Stimulated activated CD8-positive, alpha-beta memory T cell treated with anti-CD3 and anti-CD28 coated beads, Interleukin-2, amount 100 ng/mL, for 48 hours (primary cell): Measurements from ENCODE around the gene DENND6B.

ENCODE experiments used
- DNase-seq, 2 donors: peaks; one replicate each; pipeline ENCODE4 v3.0.0-alpha.2; 2020; ENCODE audit warnings: low read depth in 2 of 2

Gene DENND6B

GRCh38 chr22:50303848-50304527, 22.8 kb downstream of the DENND6B start:
- DNase-seq = no peak

- no peak for DNase-seq
These were observed 23.3 kb downstream of the DENND6B start for GRCh38 chr22:50303515-50303847.

GRCh38 chr22:50302564-50302963, 24.2 kb downstream of the DENND6B start:
- DNase-seq = no peak

- DNase-seq = no peak
These were observed 24.7 kb downstream of the DENND6B start for GRCh38 chr22:50302041-50302541.

- no peak for DNase-seq
These were observed 25.2 kb downstream of the DENND6B start for GRCh38 chr22:50301581-50301991.

GRCh38 chr22:50300620-50301257, 26.1 kb downstream of the DENND6B start:
- DNase-seq = no peak

GRCh38 chr22:50299785-50300619, 26.8 kb downstream of the DENND6B start:
- DNase-seq = no peak

GRCh38 chr22:50298937-50299784, 27.7 kb downstream of the DENND6B start:
- no peak for DNase-seq

GRCh38 chr22:50298266-50298637, 28.6 kb downstream of the DENND6B start:
- DNase-seq = no peak

GRCh38 chr22:50297510-50298265, 29.1 kb downstream of the DENND6B start:
- DNase-seq = no peak

- no peak for DNase-seq
These were observed 29.9 kb downstream of the DENND6B start for GRCh38 chr22:50296658-50297490.

GRCh38 chr22:50294319-50294656, 32.5 kb downstream of the DENND6B start:
- DNase-seq = no peak

GRCh38 chr22:50293441-50294318, 33.1 kb downstream of the DENND6B start:
- no peak for DNase-seq

- DNase-seq = no peak
These were observed 34.0 kb downstream of the DENND6B start for GRCh38 chr22:50292643-50293440.

GRCh38 chr22:50289942-50290630, 36.7 kb downstream of the DENND6B start:
- no peak for DNase-seq

GRCh38 chr22:50289151-50289941, 37.5 kb downstream of the DENND6B start:
- no peak for DNase-seq

GRCh38 chr22:50287731-50288130, 39.1 kb downstream of the DENND6B start:
- DNase-seq = no peak
